MM.1S (cell line): ENCODE measurements around the gene RPS21.

Experiments used
- EZH2phosphoT487 ChIP-seq: fragments of 300-600 bp; sonication (generic); IDR thresholded peaks from 2 replicates; pipeline ENCODE4 v1.6.1; 2018; ENCODE audit warnings: antibody characterized with exemption, low read length
- TF ChIP-seq, protein P1 (sequence below): fragments of 300-600 bp; sonication (generic); IDR thresholded peaks from 2 replicates; pipeline ENCODE4 v1.5.1; 2016; ENCODE audit warnings: antibody characterized with exemption, low read length, mixed read lengths

DNA sequence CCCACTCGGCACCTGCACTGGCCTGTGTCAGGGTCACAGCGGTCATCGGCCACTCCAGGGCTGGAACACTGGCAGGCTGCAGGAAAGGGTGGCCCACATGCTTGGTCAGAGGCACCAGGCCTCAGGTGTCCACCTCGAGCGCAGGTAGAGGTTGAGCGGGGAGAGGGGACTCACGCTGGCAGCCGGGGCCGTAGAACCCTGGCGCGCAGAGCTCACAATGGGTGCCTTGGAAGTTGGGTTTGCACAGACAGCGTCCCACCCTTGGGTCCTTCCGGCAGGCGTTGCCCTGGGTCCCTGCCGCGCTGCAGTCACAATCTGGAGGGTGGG lies 48.6 kb upstream of the RPS21 start:
- TF ChIP-seq, protein P1, sequence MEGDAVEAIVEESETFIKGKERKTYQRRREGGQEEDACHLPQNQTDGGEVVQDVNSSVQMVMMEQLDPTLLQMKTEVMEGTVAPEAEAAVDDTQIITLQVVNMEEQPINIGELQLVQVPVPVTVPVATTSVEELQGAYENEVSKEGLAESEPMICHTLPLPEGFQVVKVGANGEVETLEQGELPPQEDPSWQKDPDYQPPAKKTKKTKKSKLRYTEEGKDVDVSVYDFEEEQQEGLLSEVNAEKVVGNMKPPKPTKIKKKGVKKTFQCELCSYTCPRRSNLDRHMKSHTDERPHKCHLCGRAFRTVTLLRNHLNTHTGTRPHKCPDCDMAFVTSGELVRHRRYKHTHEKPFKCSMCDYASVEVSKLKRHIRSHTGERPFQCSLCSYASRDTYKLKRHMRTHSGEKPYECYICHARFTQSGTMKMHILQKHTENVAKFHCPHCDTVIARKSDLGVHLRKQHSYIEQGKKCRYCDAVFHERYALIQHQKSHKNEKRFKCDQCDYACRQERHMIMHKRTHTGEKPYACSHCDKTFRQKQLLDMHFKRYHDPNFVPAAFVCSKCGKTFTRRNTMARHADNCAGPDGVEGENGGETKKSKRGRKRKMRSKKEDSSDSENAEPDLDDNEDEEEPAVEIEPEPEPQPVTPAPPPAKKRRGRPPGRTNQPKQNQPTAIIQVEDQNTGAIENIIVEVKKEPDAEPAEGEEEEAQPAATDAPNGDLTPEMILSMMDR = no peak
- no peak for TF ChIP-seq EZH2phosphoT487
